PFSK-1 (cell line): ENCODE data around the gene STK24.

Source experiments
- FOXP2 ChIP-seq: optimal IDR thresholded peaks from 2 replicates; pipeline ENCODE3; 2011; ENCODE audit warnings: borderline replicate concordance, control low read depth, inconsistent platforms; ENCODE audit not compliant: insufficient read depth; ENCODE audit errors: extremely low read length, extremely low read depth
- POLR2AphosphoS5 ChIP-seq: IDR thresholded peaks from 2 replicates; pipeline ENCODE4 v1.6.1; 2012; ENCODE audit warnings: low read depth, mild to moderate bottlenecking, control low read depth, low read length, moderate library complexity
- REST ChIP-seq, 2 experiments: IDR thresholded peaks; 2 replicates each; pipeline versions ENCODE4 v1.6.1 to v1.8.0; 2011 to 2012; ENCODE audit warnings: low read depth in 2 of 2, low read length in 2 of 2, control low read depth in 1 of 2, inconsistent platforms in 1 of 2, mild to moderate bottlenecking in 1 of 2, moderate library complexity in 1 of 2; ENCODE audit not compliant: insufficient read depth in 1 of 2
- SIN3A ChIP-seq: IDR thresholded peaks from 2 replicates; pipeline ENCODE4 v1.6.1; 2012; ENCODE audit warnings: mild to moderate bottlenecking, low read length, moderate library complexity, borderline replicate concordance; ENCODE audit not compliant: insufficient read depth
- TAF1 ChIP-seq: IDR thresholded peaks from 2 replicates; pipeline ENCODE4 v1.6.1; 2012; ENCODE audit warnings: low read length, control low read depth, borderline replicate concordance; ENCODE audit not compliant: insufficient read depth

STK24 gene

GRCh38 chr13:98483601-98484288, 93.2 kb downstream of the STK24 start:
- TF ChIP-seq REST (IDR thresholded peaks at IDR 0.05; ENCODE audit: insufficient read depth in 1 of 2, low read depth in 2 of 2, low read length in 2 of 2) (no peak), SIN3A (no peak), TAF1 (no peak), POLR2AphosphoS5 (no peak), FOXP2 (no peak)

GRCh38 chr13:98482476-98483444, 94.1 kb downstream of the STK24 start:
- no peak for TF ChIP-seq FOXP2

GRCh38 chr13:98480915-98481877, 95.7 kb downstream of the STK24 start:
- TF ChIP-seq FOXP2 (no peak), REST (IDR thresholded peaks at IDR 0.05; ENCODE audit: insufficient read depth in 1 of 2, low read depth in 2 of 2, low read length in 2 of 2) (no peak), TAF1 (no peak), POLR2AphosphoS5 (no peak), SIN3A (no peak)

GRCh38 chr13:98479496-98480003, 97.4 kb downstream of the STK24 start:
- TF ChIP-seq TAF1, result no peak
- TF ChIP-seq FOXP2, result no peak
- no peak for TF ChIP-seq SIN3A
- TF ChIP-seq REST (IDR thresholded peaks at IDR 0.05; ENCODE audit: insufficient read depth in 1 of 2, low read depth in 2 of 2, low read length in 2 of 2), result no peak
- no peak for TF ChIP-seq POLR2AphosphoS5
